ENCODE data around the gene VTN. TPM values are rescaled to one million over a fixed set of nuclear protein-coding genes. Genes with fewer than 3 reads are reported as not detected.
"Not testable (repeated sequence)": the region's sequence is repeated elsewhere in the genome, so short reads cannot be mapped to it uniquely, and the experiment has no call there.

VTN gene
- total and polyA plus RNA-seq, 2 donors (not counting 3 experiments of a cell fraction or from before 2014, with no cell fraction given) = 1.1 TPM; not detected in 1

- intact Hi-C loops (cut with micrococcal nuclease) = loop anchor here (5.0 kb wide), 1 partner anchor 297 kb away; the partner anchor contains the start of gene NLK
- Histone ChIP-seq H3K4me1 (ENCODE audit: control insufficient read depth, extremely low read depth, insufficient read depth, low read length) (peaks cover 32% of the 10 kb centered on the region), H2AFZ (ENCODE audit: low read depth, low read length) (no peak overlapping the region), H3K36me3 (ENCODE audit: control insufficient read depth in 2 of 2, extremely low read depth in 1 of 2, insufficient read depth in 2 of 2, low read length in 2 of 2) (peaks cover 16 to 45% of the 10 kb centered on the region in 2 experiments), H3K27me3 (ENCODE audit: control insufficient read depth in 2 of 2, insufficient read depth in 2 of 2, low read length in 2 of 2) (no peaks in the 10 kb centered on the region), H3K9ac (replicated peaks; ENCODE audit: extremely low read depth, insufficient read depth, low read length) (no peak overlapping the region), H3K9me1 (replicated peaks; ENCODE audit: control insufficient read depth, extremely low read depth, insufficient read depth, low read length) (no peaks in the 10 kb centered on the region), H3K79me2 (ENCODE audit: control insufficient read depth, insufficient read depth, low read length) (peaks cover 41% of the 10 kb centered on the region), H3K27ac (ENCODE audit: insufficient read depth, low read depth, low read length) (peak overlapping the region; percentile 86), H3K4me3 (replicated peaks in 1 of 3; ENCODE audit: insufficient read depth in 1 of 3, low read depth in 1 of 3, low read length in 3 of 3) (no peak overlapping the region), H3K4me2 (ENCODE audit: insufficient read depth, low read length) (no peak overlapping the region), H4K20me1 (replicated peaks; ENCODE audit: control insufficient read depth, extremely low read depth, insufficient read depth, low read length) (no peaks in the 10 kb centered on the region), H3K9me3 (replicated peaks; ENCODE audit: control insufficient read depth, insufficient read depth, low read length) (no peaks in the 10 kb centered on the region)
- BruUV-seq (replicated peaks) = no TSS peak
- CTCF ChIA-PET = interaction anchor here (2.6 kb wide), 2 partner anchors 7 to 77 kb away, joined by 10 to 18 read pairs; no protein-coding TSS in a partner anchor
- no peak for DNase-seq (ENCODE audit: low read depth, low spot score)
- dilution Hi-C loops (cut with MboI; ENCODE audit: extremely low pct_ligation_motif_present, low sequenced_read_pairs) = no loop called here
- TF ChIP-seq EZH2 (IDR thresholded peaks at IDR 0.05; ENCODE audit: borderline replicate concordance, low read depth, low read length, severe bottlenecking) = no peak
- TF ChIP-seq CTCF (IDR thresholded peaks at IDR 0.05; ENCODE audit: extremely low read depth in 1 of 2, insufficient read depth in 1 of 2, low read depth in 1 of 2, low read length in 2 of 2) = no peak
- TF ChIP-seq MYC (IDR thresholded peaks at IDR 0.05; ENCODE audit: low read depth, low read length) = no peak
- no peak for TF ChIP-seq GATA2 (IDR thresholded peaks at IDR 0.05; ENCODE audit: insufficient read depth, insufficient read length, low read depth, low read length)
- FAIRE-seq = no peak
- POLR2A ChIA-PET = no interaction called here
Measured at GRCh38 chr17:28339431-28339830, 30.7 kb downstream of the VTN start.

- POLR2A ChIA-PET = interaction anchor here (0.7 kb wide), 1 partner anchor 15 kb away, joined by 3 read pairs; no protein-coding TSS in a partner anchor
- dilution Hi-C loops (cut with MboI; ENCODE audit: extremely low pct_ligation_motif_present, low sequenced_read_pairs) = not testable (repeated sequence)
Measured at GRCh38 chr17:28338769-28339212, 31.3 kb downstream of the VTN start.

More at GRCh38 chr17:28338769-28339212, 31.3 kb downstream of the VTN start:
- not testable (repeated sequence) for H4K20me1 ChIP-seq (replicated peaks; ENCODE audit: control insufficient read depth, extremely low read depth, insufficient read depth, low read length); H3K9me3 ChIP-seq (replicated peaks; ENCODE audit: control insufficient read depth, insufficient read depth, low read length); H3K27me3 ChIP-seq (ENCODE audit: control insufficient read depth in 2 of 2, insufficient read depth in 2 of 2, low read length in 2 of 2); H2AFZ ChIP-seq (ENCODE audit: low read depth, low read length); FAIRE-seq; BruUV-seq (replicated peaks); H3K9me1 ChIP-seq (replicated peaks; ENCODE audit: control insufficient read depth, extremely low read depth, insufficient read depth, low read length); H3K4me3 ChIP-seq (replicated peaks in 1 of 3; ENCODE audit: insufficient read depth in 1 of 3, low read depth in 1 of 3, low read length in 3 of 3); DNase-seq (ENCODE audit: low read depth, low spot score)
- Histone ChIP-seq H3K4me1 (ENCODE audit: control insufficient read depth, extremely low read depth, insufficient read depth, low read length) (peaks cover 39% of the 10 kb centered on the region), H3K4me2 (ENCODE audit: insufficient read depth, low read length) (peak overlapping the region; percentile 65), H3K36me3 (ENCODE audit: control insufficient read depth in 2 of 2, extremely low read depth in 1 of 2, insufficient read depth in 2 of 2, low read length in 2 of 2) (peaks cover 14 to 39% of the 10 kb centered on the region in 2 experiments), H3K9ac (replicated peaks; ENCODE audit: extremely low read depth, insufficient read depth, low read length) (peak overlapping the region; percentile 17), H3K79me2 (ENCODE audit: control insufficient read depth, insufficient read depth, low read length) (peaks cover 48% of the 10 kb centered on the region), H3K27ac (ENCODE audit: insufficient read depth, low read depth, low read length) (peak overlapping the region; percentile 86)
- CTCF ChIA-PET = interaction anchor here (2.6 kb wide), 2 partner anchors 8 to 78 kb away, joined by 10 to 18 read pairs; no protein-coding TSS in a partner anchor
- intact Hi-C loops (cut with micrococcal nuclease) = loop anchor here (5.0 kb wide), 1 partner anchor 296 kb away; the partner anchor contains the start of gene NLK

All from endothelial cell of umbilical vein (primary cell).